Suprapubic skin (tissue), 4 donors: ENCODE results near the gene RPL27.

Experiments used
- CTCF ChIP-seq, 2 donors: fragments of 200-600 bp in 1 of 2; fragments of 450-650 bp in 1 of 2; sonication (generic) in 1 of 2; IDR thresholded peaks; one replicate each; pipeline ENCODE4 v1.5.1; 2016 to 2019; ENCODE audit warnings: antibody characterized with exemption in 2 of 2, mild to moderate bottlenecking in 1 of 2, moderate library complexity in 1 of 2
- EP300 ChIP-seq: sonication (generic); formaldehyde crosslinking; IDR thresholded peaks from one replicate; pipeline ENCODE4 v1.6.1; 2017; ENCODE audit warnings: antibody characterized with exemption
- POLR2AphosphoS5 ChIP-seq, 3 donors: sonication (generic); formaldehyde crosslinking; IDR thresholded peaks; one replicate each; pipeline ENCODE4 v1.6.1; 2017; ENCODE audit warnings: antibody characterized with exemption in 3 of 3

GRCh38 chr17:43003542-43004172, 5.4 kb downstream of the RPL27 start:
- TF ChIP-seq CTCF (IDR thresholded peaks at IDR 0.05), result no peak
- TF ChIP-seq EP300, result no peak
- no peak for TF ChIP-seq POLR2AphosphoS5 (IDR thresholded peaks at IDR 0.05)
